ENCODE data around the gene LRRC32.

The LRRC32 gene

DNA sequence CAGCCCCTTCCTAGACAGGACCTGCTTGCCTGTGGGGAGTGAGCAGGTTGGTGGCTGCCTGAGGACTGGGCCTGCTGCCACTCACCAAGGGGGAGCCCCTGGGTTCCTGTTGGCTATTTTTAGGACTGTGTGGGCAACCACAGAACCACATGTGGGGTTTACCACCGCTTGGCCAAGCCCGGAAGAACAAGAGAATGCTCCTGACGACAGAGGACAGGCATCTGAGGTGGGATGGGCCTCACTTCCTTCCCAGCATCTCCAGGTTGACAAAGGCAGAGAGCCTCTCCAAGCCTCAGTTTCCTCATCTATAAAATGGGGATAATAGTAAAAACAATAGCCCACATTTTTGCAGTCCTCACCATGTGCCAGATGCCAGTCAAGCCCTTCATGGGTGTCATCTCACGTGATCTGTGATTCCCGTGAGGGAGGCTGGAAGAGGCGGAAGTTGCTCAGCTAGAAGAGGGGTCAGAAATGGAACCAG is 43.6 kb downstream of the LRRC32 start:
- Histone ChIP-seq H2AFZ (ENCODE audit: insufficient read depth, low read length, poor library complexity) (no peak overlapping the region), H3K23ac (ENCODE audit: low read length) (no peak overlapping the region), H3K27me3 (ENCODE audit: insufficient read depth, low read length) (no peaks in the 10 kb centered on the region), H3K9ac (ENCODE audit: low read length) (no peak overlapping the region), H3K4me3 (ENCODE audit: low read depth, low read length) (no peak overlapping the region), H2BK120ac (ENCODE audit: insufficient read depth, low read length, poor library complexity) (no peak overlapping the region), H3K79me2 (ENCODE audit: control insufficient read depth, insufficient read depth, low read length, poor library complexity) (peaks cover 2% of the 10 kb centered on the region), H3K4ac (ENCODE audit: low read depth, low read length) (no peak overlapping the region), H4K91ac (ENCODE audit: low read depth, low read length) (peak overlapping the region; percentile 63), H3K14ac (ENCODE audit: low read length) (no peak overlapping the region), H3K27ac (ENCODE audit: low read depth, low read length) (no peak overlapping the region), H4K12ac (ENCODE audit: low read depth, low read length) (no peak overlapping the region), H3K79me1 (ENCODE audit: low read length) (peaks cover 25% of the 10 kb centered on the region), H3K36me3 (ENCODE audit: control insufficient read depth in 1 of 2, insufficient read depth in 2 of 2, low read length in 2 of 2) (no peaks in the 10 kb centered on the region), H2BK5ac (ENCODE audit: low read depth, low read length, poor library complexity) (no peak overlapping the region), H3K4me1 (ENCODE audit: control insufficient read depth in 1 of 2, insufficient read depth in 2 of 2, low read length in 2 of 2) (peaks cover 39 to 45% of the 10 kb centered on the region in 2 experiments), H3K9me3 (ENCODE audit: insufficient read depth, low read depth, low read length) (peaks cover 6% of the 10 kb centered on the region), H4K8ac (ENCODE audit: low read depth, low read length) (no peak overlapping the region), H2AK5ac (ENCODE audit: low read length) (peak overlapping the region; percentile 39), H2BK12ac (ENCODE audit: low read length) (peak overlapping the region; percentile 80), H3K4me2 (ENCODE audit: low read length) (no peak overlapping the region), H3K18ac (ENCODE audit: low read length) (no peak overlapping the region)
- WGBS (ENCODE audit: extremely low coverage, insufficient coverage, insufficient read length) = no CpG with 5 or more reads among the region's 6 CpGs
- DNase-seq = no peak

DNA sequence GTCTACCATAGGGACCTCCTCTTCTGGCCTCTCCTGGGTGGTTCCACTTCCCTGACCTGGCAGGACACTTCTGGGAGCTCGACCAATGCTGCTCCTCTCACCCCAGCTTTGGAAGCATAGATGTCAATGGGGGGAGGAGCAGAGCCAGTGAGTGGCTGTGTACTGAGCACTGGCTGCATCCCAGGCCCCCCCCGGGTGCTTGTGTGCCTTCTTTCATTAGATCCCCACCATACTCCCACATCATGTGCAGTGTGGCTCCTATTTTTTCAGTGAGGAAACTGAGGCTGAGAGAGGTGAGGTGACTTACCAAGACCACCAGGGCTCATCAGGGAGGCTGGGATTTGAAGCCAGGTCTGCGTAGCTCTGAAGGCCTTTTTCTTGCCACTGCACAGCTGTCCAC is 44.3 kb downstream of the LRRC32 start:
- peaks cover 11% of the 10 kb centered on the region for H3K9me3 ChIP-seq (ENCODE audit: insufficient read depth, low read depth, low read length)
- no peak overlapping the region for H3K4me2 ChIP-seq (ENCODE audit: low read length)
- no peaks in the 10 kb centered on the region for H3K36me3 ChIP-seq (ENCODE audit: control insufficient read depth in 1 of 2, insufficient read depth in 2 of 2, low read length in 2 of 2)
- H2BK12ac ChIP-seq (ENCODE audit: low read length) = peak overlapping the region; percentile 48
- no peak overlapping the region for H3K18ac ChIP-seq (ENCODE audit: low read length)
- H2AK5ac ChIP-seq (ENCODE audit: low read length) = peak overlapping the region; percentile 15
- DNase-seq = no peak
- peaks cover 28% of the 10 kb centered on the region for H3K79me1 ChIP-seq (ENCODE audit: low read length)
- no peak overlapping the region for H3K27ac ChIP-seq (ENCODE audit: low read depth, low read length)
- H4K12ac ChIP-seq (ENCODE audit: low read depth, low read length) = no peak overlapping the region
- peaks cover 2% of the 10 kb centered on the region for H3K79me2 ChIP-seq (ENCODE audit: control insufficient read depth, insufficient read depth, low read length, poor library complexity)
- peaks cover 42 to 52% of the 10 kb centered on the region in 2 experiments for H3K4me1 ChIP-seq (ENCODE audit: control insufficient read depth in 1 of 2, insufficient read depth in 2 of 2, low read length in 2 of 2)
- peak overlapping the region; percentile 15 for H4K91ac ChIP-seq (ENCODE audit: low read depth, low read length)
- H3K23ac ChIP-seq (ENCODE audit: low read length) = no peak overlapping the region
- WGBS (ENCODE audit: extremely low coverage, insufficient coverage, insufficient read length) = no CpG with 5 or more reads among the region's 3 CpGs
- H3K4me3 ChIP-seq (ENCODE audit: low read depth, low read length) = no peak overlapping the region
- H2BK5ac ChIP-seq (ENCODE audit: low read depth, low read length, poor library complexity) = no peak overlapping the region
- no peak overlapping the region for H3K4ac ChIP-seq (ENCODE audit: low read depth, low read length)
- H3K14ac ChIP-seq (ENCODE audit: low read length) = peak overlapping the region; percentile 21
- no peak overlapping the region for H2AFZ ChIP-seq (ENCODE audit: insufficient read depth, low read length, poor library complexity)
- peak overlapping the region; percentile 35 for H2BK120ac ChIP-seq (ENCODE audit: insufficient read depth, low read length, poor library complexity)
- no peaks in the 10 kb centered on the region for H3K27me3 ChIP-seq (ENCODE audit: insufficient read depth, low read length)
- no peak overlapping the region for H4K8ac ChIP-seq (ENCODE audit: low read depth, low read length)
- H3K9ac ChIP-seq (ENCODE audit: low read length) = no peak overlapping the region

DNA sequence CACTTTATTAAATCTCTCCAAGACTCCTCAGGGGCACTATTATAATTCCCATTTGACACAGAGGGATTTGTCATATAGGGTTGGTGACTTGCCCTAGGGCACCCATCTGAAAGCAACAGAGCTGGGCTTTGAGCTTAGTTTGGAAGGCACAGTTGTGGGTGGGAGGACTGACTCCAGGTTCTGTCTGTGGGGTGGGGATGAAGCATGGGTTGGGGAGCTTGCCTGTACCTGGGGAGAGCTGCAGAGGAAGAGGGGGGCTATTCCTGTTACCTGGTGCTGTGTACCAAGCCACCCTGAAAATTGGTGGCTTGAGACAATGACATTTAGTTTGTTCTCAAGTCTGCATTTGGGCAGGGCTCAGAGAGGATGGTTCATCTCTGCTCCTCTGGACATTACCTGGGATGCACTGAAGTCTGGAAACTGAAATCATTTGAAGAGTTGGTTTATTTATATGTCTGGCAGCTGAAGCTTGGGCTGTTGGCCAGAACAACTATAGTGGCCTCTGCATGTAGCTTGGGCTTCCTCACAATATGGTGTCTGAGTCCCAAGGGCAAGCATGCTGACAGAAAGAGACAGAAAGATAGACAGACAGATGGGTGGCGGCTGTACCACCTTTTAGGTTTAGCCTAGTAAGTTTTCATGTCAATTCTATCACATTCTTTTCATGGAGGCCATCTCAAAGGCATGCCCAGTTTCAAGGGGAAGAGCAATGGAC is 44.9 kb downstream of the LRRC32 start:
- no peak overlapping the region for H3K18ac ChIP-seq (ENCODE audit: low read length)
- no peak overlapping the region for H3K9ac ChIP-seq (ENCODE audit: low read length)
- DNase-seq = no peak
- H4K8ac ChIP-seq (ENCODE audit: low read depth, low read length) = no peak overlapping the region
- H3K4me3 ChIP-seq (ENCODE audit: low read depth, low read length) = no peak overlapping the region
- H2BK5ac ChIP-seq (ENCODE audit: low read depth, low read length, poor library complexity) = peak overlapping the region; percentile 65
- H2BK12ac ChIP-seq (ENCODE audit: low read length) = peak overlapping the region; percentile 66
- H3K36me3 ChIP-seq (ENCODE audit: control insufficient read depth in 1 of 2, insufficient read depth in 2 of 2, low read length in 2 of 2) = no peaks in the 10 kb centered on the region
- peaks cover 28% of the 10 kb centered on the region for H3K79me1 ChIP-seq (ENCODE audit: low read length)
- no peak overlapping the region for H3K4me2 ChIP-seq (ENCODE audit: low read length)
- no peak overlapping the region for H3K4ac ChIP-seq (ENCODE audit: low read depth, low read length)
- H2BK120ac ChIP-seq (ENCODE audit: insufficient read depth, low read length, poor library complexity) = peak overlapping the region; percentile 12
- H2AFZ ChIP-seq (ENCODE audit: insufficient read depth, low read length, poor library complexity) = peak overlapping the region; percentile 26
- peak overlapping the region; percentile 27 for H3K14ac ChIP-seq (ENCODE audit: low read length)
- H3K79me2 ChIP-seq (ENCODE audit: control insufficient read depth, insufficient read depth, low read length, poor library complexity) = peaks cover 2% of the 10 kb centered on the region
- no peak overlapping the region for H4K12ac ChIP-seq (ENCODE audit: low read depth, low read length)
- no peak overlapping the region for H3K23ac ChIP-seq (ENCODE audit: low read length)
- H2AK5ac ChIP-seq (ENCODE audit: low read length) = peak overlapping the region; percentile 53
- peak overlapping the region; percentile 37 for H4K91ac ChIP-seq (ENCODE audit: low read depth, low read length)
- H3K27me3 ChIP-seq (ENCODE audit: insufficient read depth, low read length) = no peaks in the 10 kb centered on the region
- no CpG with 5 or more reads among the region's 1 CpG for WGBS (ENCODE audit: extremely low coverage, insufficient coverage, insufficient read length)
- peaks cover 11% of the 10 kb centered on the region for H3K9me3 ChIP-seq (ENCODE audit: insufficient read depth, low read depth, low read length)
- H3K4me1 ChIP-seq (ENCODE audit: control insufficient read depth in 1 of 2, insufficient read depth in 2 of 2, low read length in 2 of 2) = peaks cover 42 to 52% of the 10 kb centered on the region in 2 experiments
- H3K27ac ChIP-seq (ENCODE audit: low read depth, low read length) = peak overlapping the region; percentile 88

DNA sequence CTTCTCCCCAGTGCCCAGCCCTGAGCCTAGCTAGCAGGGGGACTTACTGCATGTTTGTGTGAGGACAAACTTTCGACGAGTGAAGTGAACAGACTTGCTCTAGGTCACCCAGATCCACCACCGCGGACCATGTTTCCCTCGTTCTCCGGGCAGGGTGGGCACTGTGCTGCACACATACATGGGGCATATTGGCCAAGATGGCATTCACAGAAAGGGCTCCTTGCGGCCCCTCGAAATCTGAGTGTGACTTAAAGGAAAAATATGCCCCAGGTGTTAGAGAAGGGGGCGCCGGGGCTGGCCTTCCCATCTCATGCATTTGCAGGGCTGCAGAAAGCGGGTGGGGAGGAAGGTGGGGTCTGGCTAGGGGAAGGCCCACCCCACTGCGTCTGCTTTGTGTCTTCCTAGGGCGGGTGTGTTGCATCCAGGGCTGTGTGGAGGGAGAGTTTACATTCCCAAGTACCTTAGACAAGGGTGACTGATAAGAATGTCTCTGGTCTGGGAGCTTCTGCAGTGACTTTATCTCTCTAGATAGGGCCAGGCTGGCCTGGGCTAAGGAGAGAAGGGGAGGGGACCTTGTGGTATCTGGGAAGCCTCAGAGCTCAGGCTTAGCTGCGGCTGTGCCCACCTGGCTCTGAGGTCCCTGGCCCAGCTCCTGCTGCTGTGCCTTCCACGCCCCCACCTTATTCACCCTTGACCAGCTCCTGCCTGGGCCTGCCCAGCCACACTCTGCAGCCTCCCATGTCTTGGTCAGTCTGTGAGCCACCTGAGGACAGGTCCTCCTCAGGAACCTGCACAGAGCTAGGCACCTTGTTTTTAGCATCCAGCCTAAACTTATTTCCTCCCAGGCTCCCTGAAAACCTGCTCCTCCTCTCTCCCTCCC is 45.8 kb downstream of the LRRC32 start:
- Histone ChIP-seq H4K12ac (ENCODE audit: low read depth, low read length) (no peak overlapping the region), H2BK5ac (ENCODE audit: low read depth, low read length, poor library complexity) (peak overlapping the region; percentile 65), H3K4me2 (ENCODE audit: low read length) (no peak overlapping the region), H2BK12ac (ENCODE audit: low read length) (peak overlapping the region; percentile 88), H3K27me3 (ENCODE audit: insufficient read depth, low read length) (no peaks in the 10 kb centered on the region), H3K18ac (ENCODE audit: low read length) (peak overlapping the region; percentile 60), H3K36me3 (ENCODE audit: control insufficient read depth in 1 of 2, insufficient read depth in 2 of 2, low read length in 2 of 2) (no peaks in the 10 kb centered on the region), H2AFZ (ENCODE audit: insufficient read depth, low read length, poor library complexity) (peak overlapping the region; percentile 54), H2AK5ac (ENCODE audit: low read length) (peak overlapping the region; percentile 74), H2BK120ac (ENCODE audit: insufficient read depth, low read length, poor library complexity) (peak overlapping the region; percentile 77), H4K8ac (ENCODE audit: low read depth, low read length) (peak overlapping the region; percentile 39), H3K4me3 (ENCODE audit: low read depth, low read length) (no peak overlapping the region), H3K4me1 (ENCODE audit: control insufficient read depth in 1 of 2, insufficient read depth in 2 of 2, low read length in 2 of 2) (peaks cover 39 to 45% of the 10 kb centered on the region in 2 experiments), H3K14ac (ENCODE audit: low read length) (peak overlapping the region; percentile 58), H4K91ac (ENCODE audit: low read depth, low read length) (peak overlapping the region; percentile 89), H3K79me1 (ENCODE audit: low read length) (peaks cover 27% of the 10 kb centered on the region), H3K4ac (ENCODE audit: low read depth, low read length) (peak overlapping the region; percentile 3), H3K27ac (ENCODE audit: low read depth, low read length) (peak overlapping the region; percentile 88), H3K79me2 (ENCODE audit: control insufficient read depth, insufficient read depth, low read length, poor library complexity) (peaks cover 2% of the 10 kb centered on the region), H3K9ac (ENCODE audit: low read length) (no peak overlapping the region), H3K23ac (ENCODE audit: low read length) (no peak overlapping the region), H3K9me3 (ENCODE audit: insufficient read depth, low read depth, low read length) (peaks cover 11% of the 10 kb centered on the region)
- no CpG with 5 or more reads among the region's 15 CpGs for WGBS (ENCODE audit: extremely low coverage, insufficient coverage, insufficient read length)
- no peak for DNase-seq
